Choroid plexus epithelial cell (primary cell): ENCODE data around the gene ZNF765.
A peak's percentile ranks its signal among the peaks of the same experiment; 100 is the strongest.
"Not testable (repeated sequence)": the region's sequence is repeated elsewhere in the genome, so short reads cannot be mapped to it uniquely, and the experiment has no call there.

Experiments
- DNase-seq: peaks from one replicate; pipeline ENCODE4 v3.0.0-alpha.2; 2010; ENCODE audit warnings: low read depth
- H3K4me3 ChIP-seq: 2 replicates; pipeline ENCODE4 v1.5.1; 2011; ENCODE audit warnings: low read depth, mild to moderate bottlenecking, control low read depth, low read length, moderate library complexity
- TF ChIP-seq, protein P1 (sequence below): conservative IDR thresholded peaks from 2 replicates; pipeline ENCODE4 v1.5.1; 2011; ENCODE audit warnings: low read depth, mild to moderate bottlenecking, control low read depth, inconsistent platforms, low read length, moderate library complexity

ZNF765 gene

DNA sequence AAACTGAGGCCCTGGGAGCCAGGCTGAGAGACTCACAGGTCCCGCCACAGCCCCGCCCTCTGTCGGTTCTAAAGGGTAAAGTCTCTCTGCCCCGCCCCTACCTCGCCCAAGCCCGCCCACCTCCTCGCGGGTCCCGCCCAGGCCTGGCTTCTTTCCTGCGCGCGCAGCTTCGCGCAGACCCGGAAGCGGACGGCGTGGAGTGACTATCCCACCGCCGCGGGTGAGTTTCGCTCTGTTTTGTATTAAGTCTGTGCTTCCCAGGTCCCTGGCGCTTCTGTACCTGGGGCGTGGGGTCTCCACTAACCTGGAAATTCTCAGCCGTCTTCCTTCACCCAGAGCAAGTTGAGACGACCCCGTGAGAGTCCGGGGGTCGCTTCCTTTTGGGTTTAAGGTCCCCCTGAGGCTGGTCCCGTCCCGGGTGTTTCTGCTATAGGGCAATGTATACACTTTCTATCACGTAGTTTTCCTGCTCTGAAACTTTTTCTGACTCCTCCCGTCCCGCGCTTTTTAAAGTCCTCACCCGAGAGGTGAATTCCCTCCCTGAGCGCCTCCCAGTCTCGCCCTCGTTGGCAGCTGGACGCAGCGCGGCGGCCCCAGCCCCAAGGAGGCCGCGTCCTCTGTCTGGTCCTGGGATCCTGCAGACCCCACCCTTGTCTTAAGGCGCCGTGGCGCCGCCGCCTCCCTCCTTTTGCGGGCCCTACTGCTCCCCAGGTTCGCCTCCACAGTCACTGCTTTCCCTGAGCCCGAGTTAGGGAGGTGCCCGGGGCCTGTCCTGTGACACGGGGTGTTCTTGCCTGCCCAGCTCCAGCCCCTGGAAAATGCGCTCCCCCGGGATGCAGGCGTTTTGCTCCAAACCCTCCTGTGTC lies at the start of gene ZNF765:
ZNF765 (plus strand) TSS at position 176 of the 866 bp plus-strand sequence. CDS start 2,867 bp downstream, outside the sequence.
- H3K4me3 ChIP-seq = peak within 1 kb of the TSS; percentile 80
- TF ChIP-seq, protein P1, sequence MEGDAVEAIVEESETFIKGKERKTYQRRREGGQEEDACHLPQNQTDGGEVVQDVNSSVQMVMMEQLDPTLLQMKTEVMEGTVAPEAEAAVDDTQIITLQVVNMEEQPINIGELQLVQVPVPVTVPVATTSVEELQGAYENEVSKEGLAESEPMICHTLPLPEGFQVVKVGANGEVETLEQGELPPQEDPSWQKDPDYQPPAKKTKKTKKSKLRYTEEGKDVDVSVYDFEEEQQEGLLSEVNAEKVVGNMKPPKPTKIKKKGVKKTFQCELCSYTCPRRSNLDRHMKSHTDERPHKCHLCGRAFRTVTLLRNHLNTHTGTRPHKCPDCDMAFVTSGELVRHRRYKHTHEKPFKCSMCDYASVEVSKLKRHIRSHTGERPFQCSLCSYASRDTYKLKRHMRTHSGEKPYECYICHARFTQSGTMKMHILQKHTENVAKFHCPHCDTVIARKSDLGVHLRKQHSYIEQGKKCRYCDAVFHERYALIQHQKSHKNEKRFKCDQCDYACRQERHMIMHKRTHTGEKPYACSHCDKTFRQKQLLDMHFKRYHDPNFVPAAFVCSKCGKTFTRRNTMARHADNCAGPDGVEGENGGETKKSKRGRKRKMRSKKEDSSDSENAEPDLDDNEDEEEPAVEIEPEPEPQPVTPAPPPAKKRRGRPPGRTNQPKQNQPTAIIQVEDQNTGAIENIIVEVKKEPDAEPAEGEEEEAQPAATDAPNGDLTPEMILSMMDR = peak; percentile 62
- peak; percentile 94 for DNase-seq

DNA sequence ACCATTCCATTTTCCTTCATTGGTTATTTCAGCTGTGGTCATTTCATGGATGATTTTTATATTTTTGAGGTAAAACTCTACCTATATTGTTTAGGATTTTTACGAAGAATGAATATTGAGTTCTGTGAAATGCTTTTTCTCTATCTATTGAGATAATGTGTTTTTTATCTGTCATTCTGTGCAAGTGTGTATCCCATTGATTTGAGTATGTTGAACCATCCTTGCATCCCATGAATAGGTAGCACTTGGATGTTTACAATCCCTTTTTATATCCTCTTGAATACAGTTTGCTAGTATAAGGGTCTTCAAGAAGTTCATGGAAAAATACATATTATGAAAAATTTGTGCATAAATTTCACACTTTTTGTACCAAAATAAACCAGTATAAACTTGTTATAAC lies 39.2 kb upstream of the ZNF765 start:
- no peak overlapping the region for H3K4me3 ChIP-seq
- no peak for DNase-seq
- TF ChIP-seq, protein P1 = no peak

DNA sequence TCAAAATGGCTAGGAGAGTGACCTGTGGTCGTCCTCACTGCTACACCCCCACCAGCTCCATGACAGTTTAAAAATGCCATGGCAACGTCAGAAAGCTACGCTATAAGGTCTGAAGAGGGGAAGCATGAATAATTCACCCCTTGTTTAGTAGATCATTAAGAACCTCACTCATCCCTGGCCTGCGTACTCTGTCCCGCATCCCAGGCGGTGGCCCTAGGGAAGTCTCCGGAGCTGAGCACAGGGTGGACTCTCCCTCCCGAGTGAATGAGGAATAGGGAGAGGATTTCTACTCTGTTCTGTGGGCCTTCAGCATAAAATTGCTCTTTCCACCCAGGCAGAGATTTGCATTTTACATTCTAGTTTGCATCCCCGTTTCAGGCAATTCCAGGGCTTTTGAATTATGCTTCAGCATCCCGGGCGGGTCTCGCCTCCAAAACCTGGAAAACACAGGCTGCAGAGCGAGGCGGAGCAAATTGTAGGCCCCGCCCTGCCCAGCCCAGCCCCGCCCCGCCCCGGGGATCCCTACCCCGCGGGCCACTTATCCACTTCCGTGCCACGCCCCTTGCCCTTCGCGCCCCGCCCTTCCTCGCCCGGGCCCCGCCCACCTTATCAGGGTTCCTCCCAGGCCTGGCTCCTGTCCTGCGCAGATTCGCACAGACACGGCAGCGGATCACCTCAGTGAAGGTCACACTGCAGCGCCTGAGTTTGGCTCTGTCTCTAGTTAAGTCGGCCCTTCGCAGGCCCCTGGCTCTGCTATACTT lies 36.9 kb upstream of the ZNF765 start:
- no peak for DNase-seq
- TF ChIP-seq, protein P1 = no peak
- no peak overlapping the region for H3K4me3 ChIP-seq

DNA sequence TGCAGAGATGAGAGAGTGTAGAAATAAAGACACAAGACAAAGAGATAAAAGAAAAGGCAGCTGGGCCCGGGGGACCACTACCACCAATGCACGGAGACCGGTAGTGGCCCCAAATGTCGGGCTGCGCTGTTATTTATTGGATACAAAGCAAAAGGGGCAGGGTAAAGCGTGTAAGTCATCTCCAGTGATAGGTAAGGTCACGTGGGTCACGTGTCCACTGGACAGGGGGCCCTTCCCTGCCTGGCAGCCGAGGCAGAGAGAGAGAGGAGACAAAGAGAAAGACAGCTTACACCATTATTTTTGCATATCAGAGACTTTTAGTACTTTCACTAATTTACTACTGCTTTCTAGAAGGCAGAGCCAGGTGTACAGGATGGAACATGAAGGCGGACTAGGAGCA lies 34.9 kb upstream of the ZNF765 start:
- not testable (repeated sequence) for DNase-seq, H3K4me3 ChIP-seq

DNA sequence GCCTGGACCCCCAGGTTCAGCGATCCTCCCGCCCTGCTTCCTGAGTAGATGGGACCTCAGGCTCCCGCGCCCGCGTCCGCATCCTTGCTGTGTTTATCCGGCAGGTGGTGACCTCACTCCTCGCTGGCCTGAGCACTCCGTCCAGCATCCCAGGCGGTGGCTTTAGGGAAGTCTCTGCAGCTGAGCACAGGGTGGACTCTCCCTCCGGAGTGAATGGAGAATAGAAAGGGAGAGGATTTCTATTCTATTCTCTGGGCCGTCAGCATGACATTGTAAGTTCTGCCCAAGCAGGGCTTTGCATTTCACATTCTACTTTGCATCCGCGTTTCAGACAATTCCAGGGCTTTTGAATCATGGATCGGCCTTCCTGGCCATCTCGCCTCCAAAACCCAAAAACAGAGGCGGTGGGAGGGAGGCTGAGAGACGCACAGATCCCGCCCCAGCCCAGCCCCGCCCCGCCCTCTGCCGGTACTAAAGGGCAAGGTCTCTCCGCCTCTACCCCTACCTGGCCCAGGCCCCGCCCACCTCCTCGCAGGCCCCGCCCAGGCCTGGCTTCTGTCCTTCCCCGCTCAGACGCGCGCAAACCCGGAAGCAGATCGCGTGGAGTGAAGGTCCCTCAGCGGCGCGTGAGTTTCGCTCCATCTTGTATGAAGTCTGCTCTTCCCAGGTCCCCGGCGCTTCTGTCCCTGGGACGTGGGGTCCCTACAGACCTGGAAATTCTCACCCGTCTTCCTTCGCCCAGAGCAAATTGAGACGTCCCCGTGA lies 29.6 kb upstream of the ZNF765 start, which contains the start of gene ZNF525:
ZNF525 (plus strand) TSS at position 572 of the 765 bp plus-strand sequence. CDS start 6,577 bp downstream, outside the sequence.
- TF ChIP-seq, protein P1 = peak; percentile 27
- H3K4me3 ChIP-seq = peak within 1 kb of the TSS; percentile 74
- DNase-seq = peak; percentile 76

DNA sequence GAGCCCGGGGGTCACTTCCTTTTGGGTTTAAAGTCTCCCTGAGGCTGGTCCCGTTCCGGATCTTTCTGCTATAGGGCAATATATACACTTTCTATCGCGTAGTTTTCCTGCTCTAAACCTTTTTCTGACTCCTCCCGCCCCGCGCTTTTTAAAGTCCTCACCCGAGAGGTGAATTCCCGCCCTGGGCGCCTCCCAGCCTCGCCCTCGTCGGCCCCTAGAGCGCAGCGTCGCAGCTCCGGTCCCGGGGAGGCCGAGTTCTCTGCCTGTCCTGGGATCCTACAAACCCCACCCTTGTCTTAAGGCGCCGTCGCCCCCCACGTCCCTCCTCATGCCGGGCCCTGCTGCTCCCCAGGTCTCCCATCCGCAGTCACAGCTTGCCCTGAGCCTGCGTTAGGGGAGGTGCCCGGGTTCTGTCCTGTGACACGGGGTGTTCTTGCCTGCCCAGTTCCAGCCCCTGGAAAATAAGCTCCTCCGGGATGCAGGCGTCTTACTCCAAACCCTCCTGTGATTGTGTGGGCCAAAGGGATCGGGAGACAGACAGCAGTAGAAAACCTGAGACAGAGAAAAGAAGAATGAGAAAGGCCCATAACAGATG lies 29.0 kb upstream of the ZNF765 start:
- H3K4me3 ChIP-seq = peak overlapping the region; percentile 74
- DNase-seq = no peak
- TF ChIP-seq, protein P1 = no peak
